AG10803 (cell line): ENCODE measurements around the gene ASB1.

Experiments
- DNase-seq: peaks from one replicate; pipeline ENCODE4 v3.0.0; 2010; ENCODE audit warnings: low read depth
- H3K4me3 ChIP-seq: 2 replicates; pipeline ENCODE4 v1.5.1; 2011; ENCODE audit warnings: mild to moderate bottlenecking, low read length, control low read depth
- CTCF ChIP-seq: conservative IDR thresholded peaks from 2 replicates; pipeline ENCODE4 v1.5.1; 2011; ENCODE audit warnings: mild to moderate bottlenecking, low read length, control low read depth, inconsistent platforms

ASB1 gene

GRCh38 chr2:238478216-238478615 lies 51.5 kb downstream of the ASB1 start:
- no peak overlapping the region for H3K4me3 ChIP-seq
- no peak for DNase-seq
- no peak for TF ChIP-seq CTCF

GRCh38 chr2:238479847-238480246 lies 53.1 kb downstream of the ASB1 start:
- H3K4me3 ChIP-seq, result no peak overlapping the region
- DNase-seq, result no peak
- no peak for TF ChIP-seq CTCF

GRCh38 chr2:238483021-238483420 lies 56.3 kb downstream of the ASB1 start:
- no peak overlapping the region for H3K4me3 ChIP-seq
- peak; percentile 13 for DNase-seq

GRCh38 chr2:238483656-238484055 lies 56.9 kb downstream of the ASB1 start:
- no peak for TF ChIP-seq CTCF
- DNase-seq, result peak; percentile 17
- no peak overlapping the region for H3K4me3 ChIP-seq

More at GRCh38 chr2:238483021-238483420, 56.3 kb downstream of the ASB1 start:
- no peak for TF ChIP-seq CTCF

- DNase-seq, result no peak
- no peak for TF ChIP-seq CTCF
- H3K4me3 ChIP-seq, result no peak overlapping the region
Measured at GRCh38 chr2:238484522-238485452, 58.1 kb downstream of the ASB1 start.

GRCh38 chr2:238486123-238486848 lies 59.6 kb downstream of the ASB1 start:
- no peak for DNase-seq
- TF ChIP-seq CTCF, result no peak
- H3K4me3 ChIP-seq, result no peak overlapping the region

- H3K4me3 ChIP-seq, result no peak overlapping the region
- no peak for TF ChIP-seq CTCF
- DNase-seq, result no peak
Measured at GRCh38 chr2:238487134-238487533, 60.4 kb downstream of the ASB1 start.
